ENCODE measurements around the gene LRIG1.

GRCh38 chr3:66379565-66379964 is 121.3 kb downstream of the LRIG1 start:
- TF ChIP-seq CTCF (IDR thresholded peaks at IDR 0.05; ENCODE audit: poor library complexity) (no peak), EZH2phosphoT487 (IDR thresholded peaks at IDR 0.05; ENCODE audit: low read depth, severe bottlenecking, unreplicated experiment) (no peak), EZH2 (IDR thresholded peaks at IDR 0.05; ENCODE audit: borderline replicate concordance) (no peak)
